Nephron (organoid): ENCODE measurements around the gene HOXA3.

ENCODE experiments used
- H3K27ac Mint-ChIP-seq, 3 experiments: 2 replicates each; pipeline ENCODE4 v1.8.0; 2020; ENCODE audit warnings: mixed read lengths in 3 of 3, mild to moderate bottlenecking in 2 of 3, moderate library complexity in 1 of 3
- H3K27me3 Mint-ChIP-seq: 2 replicates; pipeline ENCODE4 v1.8.0; 2021; ENCODE audit warnings: low read depth, mild to moderate bottlenecking, moderate library complexity, mixed read lengths
- H3K36me3 Mint-ChIP-seq: 2 replicates; pipeline ENCODE4 v1.8.0; 2020; ENCODE audit warnings: low read depth, mixed read lengths
- H3K4me1 Mint-ChIP-seq: 2 replicates; pipeline ENCODE4 v1.8.0; 2020; ENCODE audit warnings: mixed read lengths
- H3K4me3 Mint-ChIP-seq, 3 experiments: 2 replicates each; pipeline ENCODE4 v1.8.0; 2020; ENCODE audit warnings: mild to moderate bottlenecking in 3 of 3, mixed read lengths in 3 of 3, moderate library complexity in 2 of 3
- H3K9me3 Mint-ChIP-seq: 2 replicates; pipeline ENCODE4 v1.8.0; 2020; ENCODE audit warnings: mixed read lengths
- TF ChIP-seq, protein P1 (sequence below), 3 experiments: fragments of 200-600 bp; sonication (generic); IDR thresholded peaks; one replicate each; pipeline ENCODE4 v1.5.0; 2021; ENCODE audit warnings: antibody characterized with exemption in 3 of 3; ENCODE audit not compliant: unreplicated experiment in 3 of 3

The HOXA3 gene

DNA sequence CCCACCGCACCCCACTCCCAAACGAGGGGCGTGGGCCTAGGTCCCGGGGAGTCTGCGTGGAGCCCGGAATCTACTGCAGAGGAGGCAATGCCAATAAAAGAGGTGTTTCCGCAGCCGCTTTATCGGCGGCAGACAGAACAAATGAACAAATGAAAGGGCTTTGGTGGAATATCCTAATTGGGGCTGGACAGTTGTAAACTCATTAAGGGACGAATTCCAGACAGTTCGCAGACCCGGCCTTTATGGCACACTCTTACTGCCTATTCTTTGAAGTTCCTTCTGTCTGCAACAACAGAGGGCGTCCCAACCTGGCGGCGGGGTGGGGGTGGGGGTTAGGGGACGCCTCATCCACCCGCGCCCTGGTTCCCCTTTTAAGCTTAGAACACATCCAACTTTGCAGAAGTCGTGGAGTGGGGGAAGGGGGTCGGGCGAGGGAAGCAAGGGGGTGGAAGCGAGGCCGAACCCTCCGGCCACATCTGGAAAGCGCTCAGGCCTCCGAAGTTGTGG, 8.9 kb upstream of the HOXA3 start:
- peaks cover 38% of the 10 kb centered on the region for H3K36me3 Mint-ChIP-seq
- TF ChIP-seq, protein P1, sequence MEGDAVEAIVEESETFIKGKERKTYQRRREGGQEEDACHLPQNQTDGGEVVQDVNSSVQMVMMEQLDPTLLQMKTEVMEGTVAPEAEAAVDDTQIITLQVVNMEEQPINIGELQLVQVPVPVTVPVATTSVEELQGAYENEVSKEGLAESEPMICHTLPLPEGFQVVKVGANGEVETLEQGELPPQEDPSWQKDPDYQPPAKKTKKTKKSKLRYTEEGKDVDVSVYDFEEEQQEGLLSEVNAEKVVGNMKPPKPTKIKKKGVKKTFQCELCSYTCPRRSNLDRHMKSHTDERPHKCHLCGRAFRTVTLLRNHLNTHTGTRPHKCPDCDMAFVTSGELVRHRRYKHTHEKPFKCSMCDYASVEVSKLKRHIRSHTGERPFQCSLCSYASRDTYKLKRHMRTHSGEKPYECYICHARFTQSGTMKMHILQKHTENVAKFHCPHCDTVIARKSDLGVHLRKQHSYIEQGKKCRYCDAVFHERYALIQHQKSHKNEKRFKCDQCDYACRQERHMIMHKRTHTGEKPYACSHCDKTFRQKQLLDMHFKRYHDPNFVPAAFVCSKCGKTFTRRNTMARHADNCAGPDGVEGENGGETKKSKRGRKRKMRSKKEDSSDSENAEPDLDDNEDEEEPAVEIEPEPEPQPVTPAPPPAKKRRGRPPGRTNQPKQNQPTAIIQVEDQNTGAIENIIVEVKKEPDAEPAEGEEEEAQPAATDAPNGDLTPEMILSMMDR (IDR thresholded peaks at IDR 0.05; ENCODE audit: unreplicated experiment in 3 of 3) = peak in 1 of 3 experiments; percentile 28
- peak overlapping the region; percentile 99 to 100 (median 99) for H3K27ac Mint-ChIP-seq
- peak overlapping the region; percentile 87 to 95 (median 93) for H3K4me3 Mint-ChIP-seq
- peaks cover 29% of the 10 kb centered on the region for H3K4me1 Mint-ChIP-seq
- peaks cover 3% of the 10 kb centered on the region for H3K27me3 Mint-ChIP-seq
- H3K9me3 Mint-ChIP-seq = no peaks in the 10 kb centered on the region

DNA sequence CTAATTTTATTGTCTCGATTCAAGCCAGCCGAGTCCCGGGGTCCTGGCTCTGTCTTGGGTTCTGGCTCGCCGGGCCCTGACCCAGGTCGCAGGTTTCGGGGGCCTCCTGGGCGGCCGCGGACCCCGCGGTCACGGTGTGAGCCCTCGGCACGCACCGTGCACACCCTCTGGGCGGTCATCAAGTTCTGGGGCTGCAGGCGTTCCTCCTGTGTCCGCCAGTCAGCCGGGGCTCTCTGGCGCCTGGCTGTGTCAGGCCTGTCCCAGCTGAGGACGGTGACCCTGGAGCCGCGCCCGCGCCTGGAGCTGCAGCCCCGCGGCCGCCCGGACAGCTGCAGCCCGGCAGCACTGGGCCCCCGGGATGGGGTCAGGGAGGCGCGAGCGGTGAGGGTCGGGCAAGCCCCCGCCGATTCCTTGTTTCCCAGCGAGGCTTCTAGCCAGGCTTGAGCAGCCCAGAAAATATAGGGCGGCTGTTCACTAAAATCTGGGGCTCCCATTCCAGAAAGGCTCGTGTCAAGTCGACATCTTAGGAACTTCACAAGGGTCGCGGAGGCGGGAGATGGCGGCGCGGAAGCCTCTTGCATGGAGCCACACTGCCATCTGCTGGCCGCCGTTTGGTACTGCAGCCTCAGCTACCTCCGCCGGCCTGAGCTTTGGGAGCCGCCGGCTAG, 8.3 kb upstream of the HOXA3 start:
- H3K27ac Mint-ChIP-seq = peak overlapping the region; percentile 99 to 100 (median 99)
- peaks cover 35% of the 10 kb centered on the region for H3K36me3 Mint-ChIP-seq
- H3K4me3 Mint-ChIP-seq = peak overlapping the region; percentile 87 to 95 (median 93)
- H3K27me3 Mint-ChIP-seq = peaks cover 4% of the 10 kb centered on the region
- TF ChIP-seq, protein P1 (IDR thresholded peaks at IDR 0.05; ENCODE audit: unreplicated experiment in 3 of 3) = peak; percentile 98 to 99 (median 99)
- peaks cover 29% of the 10 kb centered on the region for H3K4me1 Mint-ChIP-seq
- no peaks in the 10 kb centered on the region for H3K9me3 Mint-ChIP-seq

DNA sequence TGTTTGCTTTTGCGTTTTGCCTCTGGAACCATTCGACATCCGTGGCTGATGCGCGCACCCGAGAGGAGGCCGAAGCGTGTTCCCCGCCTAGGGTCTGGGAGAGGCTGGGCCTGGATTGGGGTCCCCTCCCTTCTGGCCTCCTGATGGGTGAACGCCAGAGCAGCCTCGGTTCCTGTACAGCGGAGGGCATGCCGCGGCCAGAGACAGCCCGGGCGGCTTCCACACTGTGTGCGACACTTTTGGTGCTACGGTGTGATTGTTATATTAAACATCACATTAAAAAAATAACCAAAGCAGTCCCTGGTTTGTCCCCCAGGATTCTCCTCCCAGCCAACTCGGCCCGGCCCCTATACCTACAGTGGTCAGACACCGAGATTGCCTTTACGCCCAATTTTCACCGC, 7.8 kb upstream of the HOXA3 start:
- TF ChIP-seq, protein P1 (IDR thresholded peaks at IDR 0.05; ENCODE audit: unreplicated experiment in 3 of 3) = no peak
- H3K9me3 Mint-ChIP-seq = no peaks in the 10 kb centered on the region
- peaks cover 29% of the 10 kb centered on the region for H3K4me1 Mint-ChIP-seq
- peak overlapping the region; percentile 97 to 100 (median 99) for H3K27ac Mint-ChIP-seq
- peak overlapping the region; percentile 84 to 95 (median 86) for H3K4me3 Mint-ChIP-seq
- peaks cover 32% of the 10 kb centered on the region for H3K36me3 Mint-ChIP-seq
- peaks cover 4% of the 10 kb centered on the region for H3K27me3 Mint-ChIP-seq

DNA sequence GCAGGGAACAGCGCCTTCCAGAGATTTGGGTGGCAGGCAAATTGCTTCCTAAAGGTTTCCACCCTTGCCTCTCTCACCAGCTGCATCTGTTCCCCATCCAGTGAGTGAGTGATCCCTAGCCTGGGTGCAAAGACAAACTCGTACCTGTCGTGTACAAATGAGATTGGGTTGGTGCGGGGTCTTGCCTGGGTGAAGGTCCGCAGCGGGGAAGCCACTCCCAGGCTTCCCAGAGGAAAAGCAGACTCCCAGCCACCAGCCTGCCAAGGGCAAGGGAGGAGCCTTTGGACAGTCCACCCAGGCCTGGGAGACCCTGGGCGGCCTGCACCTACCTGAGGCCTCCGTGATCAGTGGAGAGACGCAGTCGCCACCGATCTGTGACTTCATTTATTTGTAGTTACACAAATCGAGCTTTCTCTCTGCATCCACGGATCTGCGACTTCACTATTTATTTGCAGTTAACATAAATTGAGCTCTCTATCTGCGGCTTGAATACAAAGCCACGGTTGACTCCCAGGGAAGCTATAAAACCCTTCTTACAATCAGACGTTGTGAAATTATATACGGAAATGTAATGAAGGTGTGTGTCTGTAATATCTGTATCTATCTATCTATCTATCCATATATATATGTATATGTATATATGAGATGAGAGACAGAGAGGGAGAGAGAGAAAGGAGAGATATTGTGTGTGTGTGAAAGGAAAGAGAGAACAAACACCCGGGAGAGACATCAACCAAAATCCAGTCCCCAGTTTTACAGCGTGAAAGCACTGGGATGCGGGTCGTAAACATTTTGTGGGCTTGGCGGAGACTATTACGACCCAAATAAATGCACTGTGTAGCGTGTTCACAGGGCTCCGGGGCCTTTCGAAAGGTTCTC, 7.1 kb upstream of the HOXA3 start:
- H3K4me1 Mint-ChIP-seq = peaks cover 34% of the 10 kb centered on the region
- peak overlapping the region; percentile 84 to 95 (median 86) for H3K4me3 Mint-ChIP-seq
- H3K9me3 Mint-ChIP-seq = no peaks in the 10 kb centered on the region
- peaks cover 4% of the 10 kb centered on the region for H3K27me3 Mint-ChIP-seq
- TF ChIP-seq, protein P1 (IDR thresholded peaks at IDR 0.05; ENCODE audit: unreplicated experiment in 3 of 3) = no peak
- H3K36me3 Mint-ChIP-seq = peaks cover 32% of the 10 kb centered on the region
- peak overlapping the region; percentile 97 to 100 (median 99) for H3K27ac Mint-ChIP-seq

DNA sequence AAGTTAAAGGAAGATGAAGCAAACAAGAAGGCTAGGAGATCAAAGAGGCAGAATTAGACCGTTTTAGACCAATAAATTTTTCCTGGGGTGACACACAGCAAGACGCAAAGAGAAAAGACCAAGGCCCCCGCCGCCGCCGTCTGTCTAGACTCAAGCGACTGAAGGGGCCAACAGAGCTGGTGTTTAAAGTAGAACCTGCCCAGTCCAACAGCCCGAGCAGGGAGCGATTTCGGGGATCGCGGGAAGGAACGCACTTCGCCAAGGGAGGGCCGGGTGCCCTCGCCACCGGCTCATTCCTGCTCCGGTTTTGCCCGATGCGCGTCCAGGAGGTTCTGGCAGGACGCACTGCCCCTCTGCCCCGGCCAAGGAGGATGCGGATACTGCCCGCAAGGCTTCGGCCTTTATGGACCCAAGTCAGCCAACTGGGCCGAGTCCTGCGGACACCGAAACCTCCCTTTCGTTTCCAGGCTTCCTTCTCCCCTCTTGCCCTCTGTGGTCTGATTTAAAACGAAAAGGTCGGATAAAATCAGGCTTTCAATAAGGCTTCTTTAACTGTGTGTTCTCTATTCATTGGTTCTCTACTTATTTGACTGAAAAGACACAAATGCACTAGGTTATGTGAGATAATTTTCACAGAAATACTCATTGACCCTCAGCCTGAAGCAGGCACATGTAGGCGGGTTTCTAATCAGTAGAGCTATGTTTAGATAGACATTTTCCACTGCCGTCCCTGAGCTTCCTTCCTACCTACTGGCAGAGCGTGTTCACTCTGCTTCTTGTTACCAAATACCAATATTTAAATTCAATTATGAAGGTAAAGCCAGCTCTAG, 6.3 kb upstream of the HOXA3 start:
- Mint-ChIP-seq H3K9me3 (no peaks in the 10 kb centered on the region), H3K4me3 (peak overlapping the region; percentile 84 to 95 (median 86)), H3K4me1 (peaks cover 43% of the 10 kb centered on the region), H3K36me3 (peaks cover 32% of the 10 kb centered on the region), H3K27me3 (peaks cover 4% of the 10 kb centered on the region), H3K27ac (peak overlapping the region; percentile 97 to 100 (median 99))
- TF ChIP-seq, protein P1 (IDR thresholded peaks at IDR 0.05; ENCODE audit: unreplicated experiment in 3 of 3) = no peak
